Esophagus squamous epithelium (tissue), 5 donors: ENCODE measurements around the gene MRRF. TPM values are rescaled to one million over a fixed set of nuclear protein-coding genes. Genes with fewer than 3 reads are reported as not detected.

Experiments used
- DNase-seq: peaks from one replicate; lab custom pipeline; 2025; lab: John Stamatoyannopoulos, UW
- H3K27ac ChIP-seq, 4 donors: fragments of 200-600 bp; sonication (generic); one replicate each; pipeline ENCODE4 v1.5.1; 2016 to 2019; ENCODE audit warnings: mild to moderate bottlenecking in 1 of 4
- H3K27me3 ChIP-seq, 4 donors: fragments of 200-600 bp; sonication (generic); 1 replicate in 3 of 4; 2 replicates in 1 of 4; pipeline versions ENCODE4 v1.5.1 to v1.6.0; 2017 to 2021; ENCODE audit warnings: antibody characterized with exemption in 1 of 4
- H3K36me3 ChIP-seq, 3 donors: fragments of 200-600 bp; sonication (generic); one replicate each; pipeline ENCODE4 v1.5.1; 2016 to 2019
- H3K4me1 ChIP-seq, 3 donors: fragments of 200-600 bp; sonication (generic); one replicate each; pipeline ENCODE4 v1.5.1; 2017 to 2019
- H3K4me3 ChIP-seq, 4 donors: fragments of 200-600 bp; sonication (generic); 1 replicate in 3 of 4; 2 replicates in 1 of 4; pipeline ENCODE4 v1.5.1; 2016 to 2019; ENCODE audit warnings: mild to moderate bottlenecking in 2 of 4, moderate library complexity in 1 of 4
- H3K9me3 ChIP-seq, 3 donors: fragments of 200-600 bp; sonication (generic); one replicate each; pipeline ENCODE4 v1.5.1; 2016 to 2019
- CTCF ChIP-seq, 6 experiments: fragments of 450-650 bp in 4 of 6; fragments of 200-600 bp in 2 of 6; sonication (generic) in 2 of 6; IDR thresholded peaks; one replicate each; pipeline ENCODE4 v1.5.1; 2016 to 2019; ENCODE audit warnings: antibody characterized with exemption in 6 of 6, mild to moderate bottlenecking in 4 of 6, moderate library complexity in 4 of 6
- POLR2A ChIP-seq, 4 donors: fragments of 450-650 bp; IDR thresholded peaks; one replicate each; pipeline ENCODE4 v1.6.1; 2017; ENCODE audit warnings: antibody characterized with exemption in 4 of 4, mild to moderate bottlenecking in 4 of 4, moderate library complexity in 3 of 4
- WGBS, 2 donors: methylation state at CpG; one replicate each; pipeline ENCODE4 v1.1.5; 2018; 5-methylcytosine and 5-hydroxymethylcytosine counted together
- intact Hi-C: fragments of 100-400 bp; cut with DNase I; formaldehyde crosslinking; loops from one replicate; pipeline ENCODE4 v1.15.0; 2022
- small RNA-seq, 4 donors: library from RNA; depleted of rRNA; stranded (forward); fragments of <200 nt; gene quantifications; one replicate each; pipeline ENCODE3, GENCODE V24; 2016
- total RNA-seq, 4 donors: library from RNA; depleted of rRNA; stranded (reverse); fragments of >200 nt; gene quantifications; one replicate each; pipeline ENCODE4 v1.1.0, GENCODE V29; 2016
- donor health status: DM: yes; HTN: yes; CAD: no.

The MRRF gene
- total RNA-seq, 4 donors from 2014 or later: 23.9 to 48.6 (median 40.4) TPM

GRCh38 chr9:122378236-122378635 lies 113.6 kb downstream of the MRRF start:
- Histone ChIP-seq H3K36me3 (peaks cover 0 to 44% (median 0%) of the 10 kb centered on the region in 3 donors), H3K4me3 (no peak overlapping the region), H3K27me3 (no peaks in the 10 kb centered on the region), H3K4me1 (peaks cover 23 to 47% (median 25%) of the 10 kb centered on the region in 3 donors), H3K9me3 (peaks cover 0 to 4% (median 0%) of the 10 kb centered on the region in 3 donors), H3K27ac (peak overlapping the region in 1 of 4 donors; percentile 82)
- 74 to 88% methylated on average over 4 to 8 of the region's 8 CpGs for WGBS, 2 donors
- TF ChIP-seq CTCF (IDR thresholded peaks at IDR 0.05): no peak
- no peak for TF ChIP-seq POLR2A (IDR thresholded peaks at IDR 0.05)
- intact Hi-C loops: no loop called here
- no peak for DNase-seq

DNA sequence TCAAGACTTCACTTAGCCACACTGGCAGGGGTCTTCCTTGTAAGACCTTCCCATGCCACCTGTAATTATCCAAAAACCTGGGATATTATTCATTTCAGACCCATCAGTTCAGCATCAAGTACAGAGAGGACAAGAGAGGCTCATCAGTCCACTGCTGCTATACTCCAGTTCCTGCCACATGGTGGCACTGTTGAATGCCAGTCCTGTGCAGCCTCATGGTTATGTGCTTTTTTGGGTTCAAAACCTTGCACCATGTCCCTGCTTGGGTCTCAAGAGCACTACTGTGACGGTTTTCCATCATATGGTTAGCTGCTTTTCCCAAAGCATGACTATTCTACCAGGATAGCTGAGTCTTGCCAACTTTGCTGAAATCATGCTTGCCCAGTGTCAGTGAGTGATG lies 114.7 kb downstream of the MRRF start:
- no peak overlapping the region for H3K4me3 ChIP-seq
- TF ChIP-seq POLR2A (IDR thresholded peaks at IDR 0.05): no peak
- peak in 2 of 6 experiments; percentile 23 to 46 for TF ChIP-seq CTCF (IDR thresholded peaks at IDR 0.05)
- H3K27ac ChIP-seq: no peak overlapping the region
- no peaks in the 10 kb centered on the region for H3K27me3 ChIP-seq
- WGBS, 2 donors: 36 to 73% methylated on average over 1 of the region's 1 CpG
- H3K4me1 ChIP-seq: peaks cover 22 to 47% (median 29%) of the 10 kb centered on the region in 3 donors
- DNase-seq: no peak
- peaks cover 0 to 4% (median 0%) of the 10 kb centered on the region in 3 donors for H3K9me3 ChIP-seq
- intact Hi-C loops: no loop called here
- H3K36me3 ChIP-seq: peaks cover 0 to 48% (median 0%) of the 10 kb centered on the region in 3 donors

GRCh38 chr9:122380293-122380692 lies 115.6 kb downstream of the MRRF start:
- TF ChIP-seq POLR2A (IDR thresholded peaks at IDR 0.05) (no peak), CTCF (IDR thresholded peaks at IDR 0.05) (no peak)
- Histone ChIP-seq H3K4me1 (peaks cover 13 to 37% (median 21%) of the 10 kb centered on the region in 3 donors), H3K27ac (peak overlapping the region in 1 of 4 donors; percentile 21), H3K27me3 (no peaks in the 10 kb centered on the region), H3K9me3 (peaks cover 0 to 4% (median 0%) of the 10 kb centered on the region in 3 donors), H3K4me3 (no peak overlapping the region), H3K36me3 (peaks cover 0 to 56% (median 0%) of the 10 kb centered on the region in 3 donors)
- no peak for DNase-seq
- WGBS, 2 donors: 90 to 93% methylated on average over 4 of the region's 4 CpGs
- intact Hi-C loops: no loop called here

Small RNAs within 50 kb of the gene (small RNA-seq; reads per million reads assigned to genes)
- gene AL162424.1: 0 reads per million in 4 donors

Other genes starting within 250 kb of the MRRF start
- gene TTLL11, start 171.6 kb upstream of the MRRF start, total RNA-seq: 10 to 100 TPM in 2 of 4 donors, 1 to 10 TPM in 2; 3.2 to 11.8 (median 9.0) TPM
- gene NDUFA8, start 105.1 kb upstream of the MRRF start, total RNA-seq: 10 to 100 TPM; 40.6 to 48.0 (median 45.7) TPM
- gene MORN5, start 105.0 kb upstream of the MRRF start, total RNA-seq: not detected
- gene LHX6, start 35.9 kb upstream of the MRRF start, total RNA-seq: 1 to 10 TPM in 1 of 4 donors, under 1 TPM in 2, not detected in 1; 0.53 to 4.6 (median 0.95) TPM
- 10 to 100 TPM in 1 of 4 donors, 1 to 10 TPM in 3; 2.5 to 16.9 (median 8.2) TPM for gene RBM18, start within 50 bp of the MRRF start, total RNA-seq
- gene PTGS1, start 106.1 kb downstream of the MRRF start, total RNA-seq: 10 to 100 TPM; 15.6 to 36.1 (median 30.3) TPM
- gene OR1J1, start 213.0 kb downstream of the MRRF start, total RNA-seq: not detected
- not detected for gene OR1J2, start 245.9 kb downstream of the MRRF start, total RNA-seq